ENCODE data around the gene CYTH3.

CYTH3 gene

DNA sequence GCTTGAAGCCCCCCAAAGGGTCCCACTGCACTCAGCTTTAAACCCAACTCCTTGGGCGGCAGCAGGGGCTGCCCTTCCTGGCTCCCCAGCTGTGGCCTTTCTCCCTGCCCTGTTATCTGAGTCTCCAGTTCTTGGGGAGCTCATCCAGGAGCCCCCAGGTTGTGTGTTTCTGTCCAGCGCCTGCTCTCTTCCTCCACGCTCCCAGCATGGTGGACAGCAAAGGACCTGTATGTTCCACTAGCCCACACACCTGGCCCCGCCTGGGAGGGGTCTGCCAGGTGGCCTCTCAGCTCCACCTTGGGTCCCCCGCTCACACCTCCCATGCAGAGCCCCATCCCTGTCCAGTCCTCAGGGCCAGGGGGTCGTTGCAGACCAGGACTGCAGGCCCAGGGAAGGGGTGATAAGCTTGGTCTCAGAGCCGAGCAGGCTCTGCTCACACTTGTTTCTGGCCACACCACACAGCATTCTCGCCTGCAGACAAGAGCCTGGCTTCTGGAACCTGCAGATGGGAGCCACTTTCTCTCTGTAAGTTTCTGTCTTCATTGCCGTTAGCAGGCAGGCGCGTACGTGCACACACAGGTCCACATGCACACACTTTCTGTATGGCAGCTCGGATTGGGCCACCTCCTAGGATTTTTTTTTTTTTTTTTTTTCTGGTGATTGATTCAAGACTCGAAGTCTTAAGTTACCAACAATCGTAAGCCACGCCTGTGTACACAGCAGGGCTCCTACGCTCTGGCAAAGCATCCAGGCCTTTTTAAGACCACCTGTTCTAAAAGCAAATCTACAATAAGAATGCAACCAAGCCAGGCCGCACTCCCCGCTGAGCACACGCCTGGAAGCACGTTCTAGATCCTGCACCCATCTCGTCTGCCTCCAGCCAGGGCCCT lies 104.6 kb downstream of the CYTH3 start:
- DNase-seq (ENCODE audit: low read depth in 2 of 2) = no peak

DNA sequence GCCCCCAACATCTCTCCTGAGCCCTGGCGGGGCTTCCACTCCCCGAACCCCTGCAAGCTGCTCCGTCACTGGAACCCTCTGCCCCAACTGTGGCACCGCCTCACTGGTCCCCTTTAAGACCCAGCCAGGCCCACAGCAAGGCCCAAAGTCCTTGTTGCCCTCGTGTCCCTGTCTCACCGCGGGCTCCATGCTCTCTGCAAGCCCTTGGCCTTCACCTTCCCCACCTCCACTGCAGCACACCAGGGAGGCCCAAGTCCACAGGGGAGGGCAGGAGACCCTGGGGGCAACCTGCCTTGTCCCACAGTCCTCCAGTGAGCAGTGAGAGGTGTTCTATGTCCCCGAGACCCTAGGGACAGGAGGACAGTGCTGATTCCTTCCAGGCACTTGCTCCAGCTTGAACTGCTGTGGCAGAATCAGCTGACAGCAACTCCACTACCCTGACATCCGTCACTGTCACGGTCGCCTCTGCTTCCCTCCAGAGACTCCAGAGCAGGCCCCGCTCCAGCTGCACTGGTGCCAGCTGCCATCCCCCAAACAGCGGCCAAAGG lies 105.3 kb downstream of the CYTH3 start:
- no peak for DNase-seq (ENCODE audit: low read depth in 2 of 2)

DNA sequence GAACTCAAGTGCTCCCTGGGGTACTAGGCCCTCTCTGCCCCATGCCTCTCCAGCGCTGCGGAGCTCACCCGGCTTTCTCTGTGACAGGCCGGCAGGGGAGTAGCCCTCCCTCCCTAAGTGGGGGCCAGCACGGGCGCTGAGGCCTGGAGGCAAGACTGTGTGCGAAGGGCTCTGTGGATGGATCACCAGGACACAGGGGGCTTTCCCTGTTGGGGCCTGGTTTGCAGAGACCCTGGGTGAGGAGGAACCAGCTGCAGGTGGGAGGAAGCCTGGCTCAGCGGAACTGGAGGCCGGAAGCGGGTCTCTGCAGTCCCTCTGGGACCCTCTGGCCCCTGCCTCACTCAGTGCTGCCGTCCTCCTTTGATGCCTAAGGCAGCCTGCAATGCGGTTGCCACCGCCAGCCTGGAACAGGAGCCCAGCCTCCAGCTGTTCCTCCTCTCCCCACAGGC lies 106.0 kb downstream of the CYTH3 start:
- no peak for DNase-seq (ENCODE audit: low read depth in 2 of 2)

DNA sequence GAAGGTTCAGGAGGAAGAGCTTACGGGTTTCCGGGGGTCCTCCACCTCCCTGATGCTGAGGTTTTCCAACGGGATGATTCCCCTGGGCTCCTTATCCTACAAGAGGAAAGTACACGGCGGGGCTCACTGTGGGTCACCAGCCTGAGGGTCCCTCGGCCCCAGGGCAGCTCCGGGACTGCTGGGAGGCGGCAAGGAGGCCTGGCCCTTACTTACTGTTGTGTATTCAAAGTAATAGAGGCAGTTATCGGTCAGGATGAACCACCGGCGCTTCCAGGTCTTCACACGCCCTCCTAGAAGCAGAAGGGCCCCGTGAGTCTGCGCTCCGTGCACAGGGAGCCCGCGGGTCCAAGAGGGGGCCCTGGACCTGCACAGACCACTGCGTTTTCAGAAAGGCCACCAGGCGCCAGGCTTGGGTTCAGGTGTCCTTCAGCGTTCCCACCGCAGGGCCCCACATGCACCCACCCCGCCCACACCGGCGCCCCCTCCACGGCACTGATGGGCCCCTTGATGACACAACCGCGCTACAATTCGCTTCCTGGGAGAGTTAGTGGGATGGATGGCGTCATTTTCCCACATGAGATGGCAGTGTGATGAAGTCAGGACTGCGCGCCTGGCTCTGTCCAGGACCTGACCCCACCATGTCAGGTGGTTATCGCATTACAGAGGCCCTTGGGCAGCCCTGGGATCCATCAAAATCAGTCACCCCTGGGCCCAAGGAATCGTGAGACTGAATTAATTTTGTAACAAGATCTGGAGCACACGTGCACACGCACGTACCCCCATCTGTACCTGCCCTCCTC lies 106.7 kb downstream of the CYTH3 start:
- no peak for DNase-seq (ENCODE audit: low read depth in 2 of 2)

DNA sequence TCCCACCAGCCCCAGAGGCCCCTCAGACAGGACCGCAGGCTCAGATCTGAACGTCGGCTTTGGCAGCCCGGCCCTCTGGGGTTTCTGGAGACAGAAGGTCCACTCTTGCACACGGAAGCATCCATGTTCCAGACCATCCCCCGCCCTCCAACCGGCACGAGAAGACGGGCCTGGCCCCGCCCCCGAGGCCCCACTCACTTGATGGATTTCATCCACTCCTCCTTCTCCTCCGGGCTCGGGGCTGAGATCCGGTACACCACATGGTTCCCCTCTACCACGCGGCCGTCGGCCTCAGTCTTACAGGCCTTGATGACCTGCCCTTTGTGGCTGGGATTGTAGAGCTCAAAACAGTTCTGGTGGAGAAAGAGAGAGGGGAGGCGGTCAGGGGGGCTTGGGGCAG lies 107.3 kb downstream of the CYTH3 start:
- no peak for DNase-seq (ENCODE audit: low read depth in 2 of 2)

DNA sequence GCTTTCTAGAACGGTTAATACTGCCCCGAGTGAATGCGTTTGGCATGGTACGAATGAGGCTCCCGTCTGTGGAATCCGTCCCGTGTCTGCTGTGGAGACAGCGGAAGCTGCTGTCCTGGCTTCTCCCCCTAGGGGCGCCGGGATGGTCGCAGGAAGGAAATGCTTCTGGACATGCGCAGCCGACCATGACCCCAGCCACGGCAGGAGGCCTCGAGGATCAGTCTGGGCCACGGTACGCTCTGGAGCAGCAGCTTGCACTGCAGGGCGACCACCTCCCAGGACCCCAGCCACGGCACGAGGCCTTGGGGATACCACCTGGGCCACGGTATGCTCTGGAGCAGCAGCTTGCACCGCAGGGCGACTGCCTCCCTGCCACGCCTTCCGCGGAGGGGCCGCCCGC lies 107.9 kb downstream of the CYTH3 start:
- no peak for DNase-seq (ENCODE audit: low read depth in 2 of 2)

DNA sequence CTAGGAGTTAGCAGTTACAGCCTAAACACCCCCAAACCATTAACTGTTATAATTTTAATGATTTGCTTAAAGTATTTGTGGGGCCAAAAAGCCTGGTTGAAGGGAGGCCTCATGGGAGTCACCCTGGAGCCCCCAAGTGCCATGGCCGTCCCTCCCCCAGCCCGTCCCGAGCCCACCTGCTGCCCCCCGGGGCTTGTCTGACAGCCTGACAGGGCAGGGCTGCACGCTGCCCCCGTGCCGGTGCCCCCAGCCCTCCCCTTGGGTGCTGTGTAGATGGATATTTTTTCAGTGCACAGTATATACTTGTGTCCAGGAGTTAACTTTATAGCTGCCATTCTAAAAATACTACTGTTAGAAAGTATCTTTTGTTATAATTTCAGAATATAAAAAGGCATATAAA lies 108.4 kb downstream of the CYTH3 start:
- DNase-seq (ENCODE audit: low read depth in 2 of 2) = no peak

DNA sequence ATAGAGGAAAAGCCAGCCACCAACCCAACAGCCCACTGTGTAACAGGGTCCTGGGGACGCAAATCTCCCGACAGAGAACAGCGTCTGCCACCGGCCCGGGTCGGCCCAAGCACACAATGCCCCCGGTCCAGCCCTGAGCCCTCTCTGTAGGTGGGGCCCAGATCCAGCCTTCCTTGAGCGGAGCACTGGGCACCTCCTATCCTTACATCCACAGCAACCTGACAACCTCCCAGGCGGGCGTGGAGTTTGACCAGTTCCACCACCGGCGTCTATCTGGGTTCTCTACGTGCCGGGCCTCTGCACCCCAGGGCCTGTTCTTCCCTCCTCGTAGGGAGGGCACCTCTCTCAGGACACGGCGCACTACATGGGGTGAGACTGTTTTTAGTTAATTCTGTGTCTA lies 109.0 kb downstream of the CYTH3 start:
- no peak for DNase-seq (ENCODE audit: low read depth in 2 of 2)

DNA sequence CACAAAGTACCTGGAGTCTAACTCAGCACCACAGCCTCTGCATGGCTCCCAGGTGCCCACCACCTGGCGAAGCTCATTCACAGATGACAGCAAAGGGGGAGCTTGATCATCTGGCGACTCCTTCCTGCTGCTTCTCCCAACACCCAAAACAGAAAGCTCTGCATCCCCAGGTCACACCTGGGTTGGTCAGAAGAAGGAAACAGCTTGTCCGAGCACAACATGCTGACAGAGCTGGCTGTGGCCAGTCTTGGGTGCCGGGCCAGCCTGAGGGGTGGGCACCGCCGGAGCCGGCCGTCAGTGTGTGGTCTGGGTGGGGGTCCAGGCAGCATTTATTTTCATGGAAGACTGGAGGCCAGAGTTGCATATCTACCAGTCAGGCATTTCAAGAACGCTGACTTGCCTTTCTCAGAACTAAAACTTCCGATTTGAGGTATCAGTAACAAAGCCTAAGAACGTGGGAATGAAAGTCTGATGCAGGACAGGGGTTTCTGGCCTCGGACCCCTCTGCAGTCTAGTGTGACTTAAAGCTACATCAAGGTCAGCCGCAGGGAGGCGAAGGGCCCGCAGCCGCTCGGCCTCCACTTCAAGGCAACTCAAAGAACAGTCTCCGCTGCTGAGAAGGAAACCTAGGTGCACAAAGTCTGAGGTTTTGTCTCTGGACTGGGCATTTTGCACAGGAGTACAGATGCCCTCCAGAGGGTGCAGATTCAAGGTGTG lies 109.6 kb downstream of the CYTH3 start:
- no peak for DNase-seq (ENCODE audit: low read depth in 2 of 2)

DNA sequence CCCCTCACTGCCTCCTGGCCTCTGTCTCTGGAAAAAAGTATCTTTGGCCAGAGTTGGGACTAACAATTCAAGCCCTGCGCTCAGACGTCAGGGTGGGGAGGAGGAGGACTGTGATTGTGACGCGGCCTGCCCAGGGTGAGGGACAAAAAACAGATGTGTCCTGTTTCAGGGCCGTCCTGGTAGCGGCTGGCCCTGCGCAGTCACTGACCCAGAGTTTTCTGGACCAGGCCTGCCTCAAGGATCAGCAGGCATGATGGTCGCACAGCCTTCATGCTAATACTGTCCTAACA lies 110.1 kb downstream of the CYTH3 start:
- DNase-seq (ENCODE audit: low read depth in 2 of 2) = no peak

DNA sequence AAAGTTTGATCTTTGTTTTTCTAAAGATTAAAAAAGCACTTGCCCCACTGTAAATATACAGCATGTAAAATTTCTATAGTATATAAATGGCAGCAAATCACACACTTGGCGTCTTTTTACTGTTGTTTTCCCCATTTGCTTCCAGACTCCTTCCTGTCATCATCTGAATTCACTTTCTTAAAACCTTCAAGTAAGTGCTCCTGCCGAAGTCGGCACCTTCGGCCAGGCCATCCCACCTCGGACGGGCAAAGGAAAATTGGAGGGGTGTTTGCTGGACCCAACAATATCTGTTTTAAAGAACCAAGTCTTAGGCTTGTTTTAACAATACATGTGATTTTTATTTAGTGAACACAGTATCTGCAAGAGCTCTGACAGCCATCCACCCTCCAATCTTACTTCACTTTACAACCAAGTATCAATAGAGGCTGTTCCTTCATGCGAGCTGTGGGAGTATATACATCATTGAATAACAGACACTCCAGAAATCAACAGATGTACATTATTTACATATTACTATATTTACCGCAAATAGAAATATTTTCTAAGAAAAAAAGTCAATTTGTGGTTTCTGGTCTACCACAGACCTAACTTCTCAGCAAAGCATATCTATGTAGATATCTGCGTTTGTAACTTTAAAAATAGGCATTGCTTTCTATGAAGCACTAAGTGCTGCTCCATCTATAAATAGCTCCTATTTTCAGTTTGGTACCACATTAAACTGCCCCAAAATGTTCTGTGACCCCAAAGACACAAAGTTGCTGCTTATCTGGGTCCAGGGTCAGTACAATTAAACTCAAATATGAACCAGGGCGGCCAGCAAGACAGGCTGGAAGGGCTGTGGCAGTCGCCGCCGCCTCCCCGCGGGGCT lies 110.7 kb downstream of the CYTH3 start:
- no peak for DNase-seq (ENCODE audit: low read depth in 2 of 2)

DNA sequence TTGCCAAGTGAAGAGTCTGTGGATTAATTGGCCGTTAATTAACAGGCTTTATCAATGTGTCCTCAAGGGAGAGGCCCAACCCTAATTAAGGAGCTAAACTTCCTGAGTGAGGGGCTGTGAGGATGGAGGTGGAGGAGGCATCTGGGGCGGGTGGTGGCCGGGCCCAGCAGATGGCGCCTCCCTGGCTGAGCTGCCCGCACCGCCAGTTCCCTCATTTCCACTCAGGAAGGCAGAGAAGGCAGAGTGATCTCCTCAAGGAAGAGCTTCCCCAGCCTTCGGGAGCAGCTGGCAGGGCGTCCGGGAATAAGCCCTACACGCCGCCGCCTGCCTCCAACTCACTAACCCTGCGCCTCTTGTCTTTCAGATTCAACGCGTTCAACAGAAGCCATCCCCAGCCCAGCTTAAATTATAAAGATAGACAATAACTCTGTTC lies 112.2 kb downstream of the CYTH3 start:
- peak; percentile 52 to 53 for DNase-seq (ENCODE audit: low read depth in 2 of 2)

DNA sequence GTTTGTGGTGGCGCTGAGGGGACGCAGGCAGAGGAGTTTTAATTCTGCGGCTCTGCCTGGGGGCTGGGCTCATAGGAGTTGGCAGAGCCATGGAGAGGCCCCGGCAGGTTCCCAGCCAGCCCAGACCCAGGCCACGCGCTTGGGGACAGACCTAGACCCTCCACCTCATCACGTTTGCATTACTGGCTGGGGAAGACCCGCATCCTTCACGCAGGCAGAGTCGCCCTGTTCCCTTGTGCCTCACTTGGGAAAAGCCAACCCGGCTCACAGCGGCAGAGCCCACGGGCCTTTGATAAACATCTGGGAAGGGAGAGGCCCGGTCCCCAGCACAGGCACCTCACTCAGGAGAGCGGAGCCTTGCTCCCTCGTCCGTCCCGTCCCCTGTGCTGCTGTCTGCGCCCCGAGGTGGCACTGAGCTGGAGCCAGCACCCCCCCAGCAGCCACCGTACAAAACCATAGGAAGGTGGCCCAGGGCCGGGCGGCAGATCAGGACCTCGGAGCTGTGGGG lies 112.8 kb downstream of the CYTH3 start:
- no peak for DNase-seq (ENCODE audit: low read depth in 2 of 2)

DNA sequence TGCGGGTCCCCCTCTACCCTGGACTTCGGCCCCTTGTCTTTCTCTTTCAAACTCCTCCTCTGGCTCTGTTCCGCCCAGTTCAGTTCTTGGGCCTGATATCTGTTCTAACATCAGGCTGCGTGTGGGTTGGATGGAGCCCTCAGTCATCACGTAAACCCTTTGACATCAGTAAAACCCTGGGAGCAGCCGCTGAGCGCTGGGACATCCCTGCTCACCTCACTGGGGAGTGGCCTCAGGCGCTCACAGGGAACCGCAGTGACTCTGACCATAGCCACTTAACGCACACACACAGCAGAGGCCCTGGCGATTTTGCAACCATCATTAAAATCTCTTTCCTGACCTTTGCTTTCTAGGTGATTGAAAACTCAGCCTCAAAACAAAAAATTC lies 113.3 kb downstream of the CYTH3 start:
- DNase-seq (ENCODE audit: low read depth in 2 of 2) = no peak

DNA sequence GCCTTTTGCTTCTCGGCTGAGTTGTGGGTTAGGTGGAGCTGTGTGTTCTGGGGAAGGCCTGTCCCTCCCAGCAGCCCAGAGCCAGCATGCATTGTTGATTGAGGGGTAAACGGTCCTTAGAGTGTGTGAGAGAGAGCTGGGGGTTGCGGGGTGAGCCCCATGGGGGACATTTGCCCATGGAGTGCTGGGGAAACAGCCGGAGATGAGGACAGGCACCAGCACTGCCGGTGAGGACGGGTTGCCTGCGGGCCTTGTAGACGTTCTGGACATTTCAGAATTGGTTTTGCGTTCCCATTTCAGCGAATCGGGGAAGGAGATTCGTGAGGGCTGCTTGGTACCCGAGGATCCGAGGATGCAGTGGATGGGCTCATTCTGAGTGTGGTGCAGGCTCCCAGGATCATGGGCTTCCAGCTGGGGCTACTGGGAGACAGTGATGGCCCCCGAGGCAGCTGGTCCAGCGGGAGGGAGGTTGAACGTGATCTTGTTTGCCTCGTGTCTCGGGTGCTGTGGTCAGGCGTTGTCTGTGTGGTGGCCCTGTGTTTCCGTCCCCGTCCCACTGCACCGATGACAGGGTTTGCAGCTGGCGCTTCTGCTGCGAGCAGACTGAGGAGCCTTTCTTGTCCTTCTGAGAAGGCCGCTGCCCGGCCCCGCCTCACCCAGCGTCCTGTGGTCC lies 113.9 kb downstream of the CYTH3 start:
- no peak for DNase-seq (ENCODE audit: low read depth in 2 of 2)

DNA sequence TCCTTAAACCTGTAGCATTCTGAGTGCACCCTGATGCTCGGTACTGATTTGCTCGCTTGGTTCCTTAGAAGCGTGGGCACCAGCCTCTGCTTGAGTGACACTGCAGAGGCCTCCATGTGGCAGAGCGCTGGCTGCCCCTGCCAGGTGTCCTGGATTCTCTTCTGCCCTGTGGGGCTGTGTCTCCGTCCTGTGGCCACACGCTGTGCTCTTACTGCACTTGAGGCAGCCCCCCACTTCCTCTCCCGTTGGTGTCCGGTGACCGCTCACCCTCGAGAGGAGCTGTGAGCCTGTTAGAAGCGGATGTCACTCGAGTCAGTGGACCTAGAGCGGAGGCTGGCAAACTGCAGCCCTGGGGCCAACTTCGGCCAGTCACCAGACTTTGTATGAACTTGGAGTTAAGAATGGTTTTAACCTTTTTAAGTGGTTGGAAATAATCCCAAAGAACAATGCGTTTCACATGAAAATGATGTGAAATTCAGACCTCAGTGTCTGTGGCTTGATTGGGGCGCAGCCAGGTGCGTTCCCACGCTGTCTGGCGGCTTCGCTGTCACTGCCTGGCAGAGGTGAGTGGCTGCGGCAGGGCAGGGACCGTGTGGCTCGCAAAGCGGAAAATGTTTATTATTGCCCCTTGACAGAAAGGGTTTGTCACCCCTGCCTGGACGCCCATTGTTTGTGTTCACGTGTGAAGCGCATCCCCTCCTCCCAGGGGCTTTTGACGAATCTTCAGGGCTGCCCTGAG lies 114.6 kb downstream of the CYTH3 start:
- DNase-seq (ENCODE audit: low read depth in 2 of 2) = no peak

DNA sequence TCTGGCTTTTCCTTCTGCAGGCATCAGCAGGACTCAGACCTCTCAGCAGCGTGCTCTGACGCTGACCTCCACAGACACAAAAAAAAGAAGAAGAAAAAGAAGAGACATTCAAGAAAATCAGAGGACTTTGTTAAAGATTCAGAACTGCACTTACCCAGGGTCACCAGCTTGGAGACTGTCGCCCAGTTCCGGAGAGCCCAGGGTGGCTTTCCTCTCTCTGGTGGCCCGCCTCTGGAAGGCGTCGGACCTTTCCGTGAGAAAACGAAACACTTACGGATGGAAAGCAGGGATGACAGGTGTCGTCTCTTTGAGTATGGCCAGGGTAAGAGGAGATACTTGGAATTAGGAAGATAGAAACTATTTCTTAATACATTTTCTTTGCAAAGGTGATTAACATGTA lies 115.7 kb downstream of the CYTH3 start:
- no peak for DNase-seq (ENCODE audit: low read depth in 2 of 2)

DNA sequence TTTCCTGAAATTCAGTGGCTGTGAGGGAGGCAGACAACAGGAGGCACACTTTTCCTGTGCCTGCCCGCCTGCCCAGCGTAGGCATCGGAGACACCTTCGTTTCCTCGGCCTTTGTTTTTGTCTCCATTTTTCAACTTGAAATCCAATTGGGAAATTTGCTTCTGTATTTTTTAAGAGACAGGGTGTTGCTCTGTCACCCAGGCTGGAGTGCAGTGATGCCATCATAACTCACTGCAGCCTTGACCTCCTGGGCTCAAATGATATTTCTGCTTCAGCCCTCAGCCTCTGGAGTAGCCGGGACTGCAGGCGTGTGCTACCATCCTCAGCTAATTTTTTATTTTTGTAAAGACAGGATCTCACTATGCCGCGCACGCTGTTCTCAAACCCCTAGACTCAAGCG lies 116.8 kb downstream of the CYTH3 start:
- DNase-seq (ENCODE audit: low read depth in 2 of 2) = no peak

DNA sequence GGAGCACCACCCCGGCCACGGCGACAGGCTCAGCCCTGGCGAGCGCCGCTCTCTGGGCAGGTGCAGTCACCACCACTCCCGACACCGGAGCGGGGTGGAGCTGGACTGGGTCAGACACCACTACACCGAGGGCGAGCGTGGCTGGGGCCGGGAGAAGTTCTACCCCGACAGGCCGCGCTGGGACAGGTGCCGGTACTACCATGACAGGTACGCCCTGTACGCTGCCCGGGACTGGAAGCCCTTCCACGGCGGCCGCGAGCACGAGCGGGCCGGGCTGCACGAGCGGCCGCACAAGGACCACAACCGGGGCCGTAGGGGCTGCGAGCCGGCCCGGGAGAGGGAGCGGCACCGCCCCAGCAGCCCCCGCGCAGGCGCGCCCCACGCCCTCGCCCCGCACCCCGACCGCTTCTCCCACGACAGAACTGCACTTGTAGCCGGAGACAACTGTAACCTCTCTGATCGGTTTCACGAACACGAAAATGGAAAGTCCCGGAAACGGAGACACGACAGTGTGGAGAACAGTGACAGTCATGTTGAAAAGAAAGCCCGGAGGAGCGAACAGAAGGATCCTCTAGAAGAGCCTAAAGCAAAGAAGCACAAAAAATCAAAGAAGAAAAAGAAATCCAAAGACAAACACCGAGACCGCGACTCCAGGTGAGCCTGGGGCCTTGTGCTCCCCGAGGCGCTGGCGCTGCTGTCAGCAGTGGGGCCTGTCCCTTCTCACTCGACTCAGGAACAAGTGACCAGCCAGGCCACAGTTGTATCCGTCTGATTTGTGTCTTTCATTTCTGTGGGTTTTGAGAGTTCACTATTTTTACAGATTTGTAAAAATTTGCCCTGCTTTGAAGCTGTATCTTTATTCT lies 117.7 kb downstream of the CYTH3 start:
- DNase-seq (ENCODE audit: low read depth in 2 of 2) = no peak
